Kidney (tissue), 14 donors: ENCODE data around the gene TMEM212. TPM values are rescaled to one million over a fixed set of nuclear protein-coding genes. Genes with fewer than 3 reads are reported as not detected.

Source experiments
- DNase-seq, 5 donors: peaks; one replicate each; pipeline ENCODE4 v3.0.0-alpha.2; 2013 to 2020
- FAIRE-seq: peaks from 2 replicates; lab custom pipeline; 2012; peaks lifted over from hg19 to GRCh38; lab: Jason Lieb, UNC
- H3K27ac ChIP-seq, 2 donors: one replicate each; pipeline ENCODE4 v1.7.0; 2013; ENCODE audit warnings: low read depth in 2 of 2, low read length in 2 of 2, inconsistent platforms in 1 of 2
- H3K27me3 ChIP-seq: one replicate; pipeline ENCODE4 v1.7.1; 2013; ENCODE audit warnings: low read length, inconsistent platforms; ENCODE audit not compliant: control insufficient read depth, insufficient read depth
- H3K36me3 ChIP-seq, 3 donors: one replicate each; pipeline versions ENCODE4 v1.7.0 to v1.7.1; 2013; ENCODE audit warnings: low read length in 3 of 3, control low read depth in 1 of 3, inconsistent platforms in 1 of 3; ENCODE audit not compliant: insufficient read depth in 3 of 3, control insufficient read depth in 2 of 3
- H3K4me1 ChIP-seq, 3 donors: one replicate each; pipeline versions ENCODE4 v1.7.0 to v1.7.1; 2013; ENCODE audit warnings: low read length in 3 of 3, inconsistent platforms in 1 of 3, low read depth in 1 of 3; ENCODE audit not compliant: control insufficient read depth in 2 of 3, insufficient read depth in 2 of 3
- H3K4me3 ChIP-seq, 3 donors: one replicate each; pipeline versions ENCODE4 v1.7.0 to v1.8.1; 2013; ENCODE audit warnings: low read length in 3 of 3, control low read depth in 1 of 3, inconsistent platforms in 1 of 3
- H3K9ac ChIP-seq, 3 donors: one replicate each; pipeline versions ENCODE4 v1.7.0 to v1.7.1; 2013; ENCODE audit warnings: low read length in 3 of 3, control low read depth in 1 of 3, inconsistent platforms in 1 of 3
- H3K9me3 ChIP-seq, 3 donors: one replicate each; pipeline versions ENCODE4 v1.7.0 to v1.7.1; 2013; ENCODE audit warnings: low read length in 3 of 3, control low read depth in 1 of 3, inconsistent platforms in 1 of 3; ENCODE audit not compliant: control insufficient read depth in 2 of 3, insufficient read depth in 1 of 3
- CTCF ChIP-seq: IDR thresholded peaks from 3 replicates; pipeline ENCODE4 v1.5.1; 2012; ENCODE audit warnings: mild to moderate bottlenecking, moderate library complexity, borderline replicate concordance; ENCODE audit not compliant: insufficient read depth; ENCODE audit errors: extremely low read depth
- intact Hi-C: fragments of 100-400 bp; cut with DNase I; formaldehyde crosslinking; loops from one replicate; pipeline ENCODE4 v1.11.1; 2022
- polyA plus RNA-seq: library from polyadenylated mRNA; stranded (reverse); fragments of 350-450 nt; fragmentation: Illumina TruSeq; extraction: RNeasy Lipid Tissue Mini Kit (QIAGEN cat#74804); gene quantifications from one replicate; pipeline ENCODE4 v1.2.3, GENCODE V29; 2014; ENCODE audit warnings: low read depth, low replicate concordance; ENCODE audit not compliant: insufficient read depth
- total RNA-seq: library from RNA; stranded (reverse); fragmentation: NEBNext Ultra II Directional; extraction: Animal tissue kit (Norgen Biotek cat#: 25700); gene quantifications from one replicate; pipeline ENCODE4 v1.2.1, GENCODE V29; 2021
- donor health status: control.
- donor health status: control.
- donor health status: control.
- donor health status: control.
- donor health status: control.
- donor health status: DM: yes; HTN: yes; CAD: no.
- donor health status: Normal renal cell carcinoma (clear cell type).

The TMEM212 gene
- total and polyA plus RNA-seq, 2 donors from 2014 or later: not detected

- FAIRE-seq: no peak
- no peaks in the 10 kb centered on the region for H3K9me3 ChIP-seq
- H3K27me3 ChIP-seq: no peaks in the 10 kb centered on the region
- no peak for DNase-seq
- no peak overlapping the region for H3K4me3 ChIP-seq
- no peak overlapping the region for H3K9ac ChIP-seq
- no peaks in the 10 kb centered on the region for H3K36me3 ChIP-seq
- intact Hi-C loops: no loop called here
- no peak for TF ChIP-seq CTCF
- no peak overlapping the region for H3K27ac ChIP-seq
- no peaks in the 10 kb centered on the region for H3K4me1 ChIP-seq
Measured at GRCh38 chr3:171845481-171846284, 2.5 kb downstream of the TMEM212 start.

GRCh38 chr3:171846597-171846996, 3.4 kb downstream of the TMEM212 start:
- Histone ChIP-seq H3K27ac (no peak overlapping the region), H3K9me3 (no peaks in the 10 kb centered on the region), H3K4me1 (no peaks in the 10 kb centered on the region), H3K36me3 (no peaks in the 10 kb centered on the region), H3K27me3 (no peaks in the 10 kb centered on the region), H3K4me3 (no peak overlapping the region), H3K9ac (no peak overlapping the region)
- DNase-seq (no peak), FAIRE-seq (no peak)
- no peak for TF ChIP-seq CTCF
- intact Hi-C loops: no loop called here

- H3K9ac ChIP-seq: no peak overlapping the region
- no peaks in the 10 kb centered on the region for H3K36me3 ChIP-seq
- no peaks in the 10 kb centered on the region for H3K27me3 ChIP-seq
- DNase-seq (no peak), FAIRE-seq (no peak)
- intact Hi-C loops: no loop called here
- H3K9me3 ChIP-seq: no peaks in the 10 kb centered on the region
- H3K27ac ChIP-seq: no peak overlapping the region
- H3K4me3 ChIP-seq: no peak overlapping the region
- H3K4me1 ChIP-seq: no peaks in the 10 kb centered on the region
- TF ChIP-seq CTCF: no peak
Measured at GRCh38 chr3:171847133-171847532, 4.0 kb downstream of the TMEM212 start.
